ENCODE measurements around the gene RASGRF2.

RASGRF2 gene, protein sequence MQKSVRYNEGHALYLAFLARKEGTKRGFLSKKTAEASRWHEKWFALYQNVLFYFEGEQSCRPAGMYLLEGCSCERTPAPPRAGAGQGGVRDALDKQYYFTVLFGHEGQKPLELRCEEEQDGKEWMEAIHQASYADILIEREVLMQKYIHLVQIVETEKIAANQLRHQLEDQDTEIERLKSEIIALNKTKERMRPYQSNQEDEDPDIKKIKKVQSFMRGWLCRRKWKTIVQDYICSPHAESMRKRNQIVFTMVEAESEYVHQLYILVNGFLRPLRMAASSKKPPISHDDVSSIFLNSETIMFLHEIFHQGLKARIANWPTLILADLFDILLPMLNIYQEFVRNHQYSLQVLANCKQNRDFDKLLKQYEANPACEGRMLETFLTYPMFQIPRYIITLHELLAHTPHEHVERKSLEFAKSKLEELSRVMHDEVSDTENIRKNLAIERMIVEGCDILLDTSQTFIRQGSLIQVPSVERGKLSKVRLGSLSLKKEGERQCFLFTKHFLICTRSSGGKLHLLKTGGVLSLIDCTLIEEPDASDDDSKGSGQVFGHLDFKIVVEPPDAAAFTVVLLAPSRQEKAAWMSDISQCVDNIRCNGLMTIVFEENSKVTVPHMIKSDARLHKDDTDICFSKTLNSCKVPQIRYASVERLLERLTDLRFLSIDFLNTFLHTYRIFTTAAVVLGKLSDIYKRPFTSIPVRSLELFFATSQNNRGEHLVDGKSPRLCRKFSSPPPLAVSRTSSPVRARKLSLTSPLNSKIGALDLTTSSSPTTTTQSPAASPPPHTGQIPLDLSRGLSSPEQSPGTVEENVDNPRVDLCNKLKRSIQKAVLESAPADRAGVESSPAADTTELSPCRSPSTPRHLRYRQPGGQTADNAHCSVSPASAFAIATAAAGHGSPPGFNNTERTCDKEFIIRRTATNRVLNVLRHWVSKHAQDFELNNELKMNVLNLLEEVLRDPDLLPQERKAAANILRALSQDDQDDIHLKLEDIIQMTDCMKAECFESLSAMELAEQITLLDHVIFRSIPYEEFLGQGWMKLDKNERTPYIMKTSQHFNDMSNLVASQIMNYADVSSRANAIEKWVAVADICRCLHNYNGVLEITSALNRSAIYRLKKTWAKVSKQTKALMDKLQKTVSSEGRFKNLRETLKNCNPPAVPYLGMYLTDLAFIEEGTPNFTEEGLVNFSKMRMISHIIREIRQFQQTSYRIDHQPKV (N-terminal part only)

GRCh38 chr5:80959768-80960442, at the start of gene RASGRF2:
Gene RASGRF2, plus strand, starts transcription at chr5:80960363. Its CDS starts 376 bp downstream, at chr5:80960739.
- TF ChIP-seq, protein P1, sequence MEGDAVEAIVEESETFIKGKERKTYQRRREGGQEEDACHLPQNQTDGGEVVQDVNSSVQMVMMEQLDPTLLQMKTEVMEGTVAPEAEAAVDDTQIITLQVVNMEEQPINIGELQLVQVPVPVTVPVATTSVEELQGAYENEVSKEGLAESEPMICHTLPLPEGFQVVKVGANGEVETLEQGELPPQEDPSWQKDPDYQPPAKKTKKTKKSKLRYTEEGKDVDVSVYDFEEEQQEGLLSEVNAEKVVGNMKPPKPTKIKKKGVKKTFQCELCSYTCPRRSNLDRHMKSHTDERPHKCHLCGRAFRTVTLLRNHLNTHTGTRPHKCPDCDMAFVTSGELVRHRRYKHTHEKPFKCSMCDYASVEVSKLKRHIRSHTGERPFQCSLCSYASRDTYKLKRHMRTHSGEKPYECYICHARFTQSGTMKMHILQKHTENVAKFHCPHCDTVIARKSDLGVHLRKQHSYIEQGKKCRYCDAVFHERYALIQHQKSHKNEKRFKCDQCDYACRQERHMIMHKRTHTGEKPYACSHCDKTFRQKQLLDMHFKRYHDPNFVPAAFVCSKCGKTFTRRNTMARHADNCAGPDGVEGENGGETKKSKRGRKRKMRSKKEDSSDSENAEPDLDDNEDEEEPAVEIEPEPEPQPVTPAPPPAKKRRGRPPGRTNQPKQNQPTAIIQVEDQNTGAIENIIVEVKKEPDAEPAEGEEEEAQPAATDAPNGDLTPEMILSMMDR (IDR thresholded peaks at IDR 0.05; ENCODE audit: insufficient read depth, low read length, poor library complexity, severe bottlenecking): no peak
- H3K4me3 ChIP-seq (replicated peaks; ENCODE audit: low read depth, low read length): no peak within 1 kb of the TSS
- DNase-seq (ENCODE audit: extremely low read depth, insufficient read length): no peak
- H3K36me3 ChIP-seq (ENCODE audit: control insufficient read depth, insufficient read depth, low read length): no peaks in the 10 kb centered on the region
- H3K27me3 ChIP-seq (replicated peaks; ENCODE audit: control insufficient read depth, insufficient read depth, low read length): no peaks in the 10 kb centered on the region; the same call in 1 of the 2 replicates

GRCh38 chr5:80912479-80912878, 47.7 kb upstream of the RASGRF2 start:
- H3K36me3 ChIP-seq (ENCODE audit: control insufficient read depth, insufficient read depth, low read length): no peaks in the 10 kb centered on the region
- no peaks in the 10 kb centered on the region for H3K27me3 ChIP-seq (replicated peaks; ENCODE audit: control insufficient read depth, insufficient read depth, low read length)
- no peak overlapping the region for H3K4me3 ChIP-seq (replicated peaks; ENCODE audit: low read depth, low read length)
- DNase-seq (ENCODE audit: extremely low read depth, insufficient read length): no peak
- TF ChIP-seq, protein P1 (IDR thresholded peaks at IDR 0.05; ENCODE audit: insufficient read depth, low read length, poor library complexity, severe bottlenecking): no peak

DNA sequence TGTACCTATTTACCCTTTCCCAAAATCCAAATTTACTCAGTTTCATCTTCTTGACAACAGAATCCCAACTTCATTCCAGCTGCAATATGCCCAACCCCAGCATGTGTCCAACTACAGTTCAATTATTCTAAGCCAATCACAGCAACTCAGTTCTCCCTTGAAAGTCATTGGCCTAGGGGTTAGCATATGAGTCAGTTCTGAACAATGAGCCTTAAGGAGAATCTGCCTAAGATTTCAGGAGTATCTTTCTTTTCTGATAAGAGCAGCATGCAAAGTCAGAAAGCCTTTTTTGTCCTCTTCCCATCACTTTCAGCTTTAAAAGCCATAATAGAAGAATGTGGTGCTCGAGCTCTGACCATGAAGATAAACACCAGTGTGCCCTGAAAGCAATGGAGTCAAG, 44.4 kb upstream of the RASGRF2 start:
- TF ChIP-seq, protein P1 (IDR thresholded peaks at IDR 0.05; ENCODE audit: insufficient read depth, low read length, poor library complexity, severe bottlenecking): no peak
- no peaks in the 10 kb centered on the region for H3K27me3 ChIP-seq (replicated peaks; ENCODE audit: control insufficient read depth, insufficient read depth, low read length)
- H3K36me3 ChIP-seq (ENCODE audit: control insufficient read depth, insufficient read depth, low read length): no peaks in the 10 kb centered on the region
- no peak overlapping the region for H3K4me3 ChIP-seq (replicated peaks; ENCODE audit: low read depth, low read length)
- DNase-seq (ENCODE audit: extremely low read depth, insufficient read length): no peak

GRCh38 chr5:80916676-80917075, 43.5 kb upstream of the RASGRF2 start:
- no peak for DNase-seq (ENCODE audit: extremely low read depth, insufficient read length)
- Histone ChIP-seq H3K36me3 (ENCODE audit: control insufficient read depth, insufficient read depth, low read length) (no peaks in the 10 kb centered on the region), H3K27me3 (replicated peaks; ENCODE audit: control insufficient read depth, insufficient read depth, low read length) (no peaks in the 10 kb centered on the region), H3K4me3 (replicated peaks; ENCODE audit: low read depth, low read length) (no peak overlapping the region)
- TF ChIP-seq, protein P1 (IDR thresholded peaks at IDR 0.05; ENCODE audit: insufficient read depth, low read length, poor library complexity, severe bottlenecking): no peak

DNA sequence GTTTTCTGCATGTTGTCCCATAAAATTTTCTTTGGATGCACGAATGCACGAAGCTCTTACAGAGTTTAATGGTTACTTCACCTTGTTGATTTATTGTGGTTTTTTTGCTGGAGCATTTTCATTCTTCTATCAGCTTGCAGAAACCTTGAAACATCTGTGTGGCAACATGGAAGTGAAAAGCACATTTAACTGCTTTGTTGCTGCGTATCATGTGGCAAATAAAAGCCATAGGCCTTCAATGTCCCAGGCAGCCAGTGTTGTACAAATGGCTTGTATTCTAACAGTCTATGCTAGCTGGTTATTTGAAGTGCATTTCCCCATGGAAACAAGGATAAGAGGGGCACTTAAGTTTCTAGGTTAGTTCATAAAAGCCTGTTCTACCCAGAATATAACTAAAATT, 42.5 kb upstream of the RASGRF2 start:
- H3K4me3 ChIP-seq (replicated peaks; ENCODE audit: low read depth, low read length): no peak overlapping the region
- peak; percentile 5 for DNase-seq (ENCODE audit: extremely low read depth, insufficient read length)
- H3K36me3 ChIP-seq (ENCODE audit: control insufficient read depth, insufficient read depth, low read length): no peaks in the 10 kb centered on the region
- TF ChIP-seq, protein P1 (IDR thresholded peaks at IDR 0.05; ENCODE audit: insufficient read depth, low read length, poor library complexity, severe bottlenecking): no peak
- H3K27me3 ChIP-seq (replicated peaks; ENCODE audit: control insufficient read depth, insufficient read depth, low read length): no peaks in the 10 kb centered on the region
